Measurements from ENCODE around the gene TRIP10.

DNA sequence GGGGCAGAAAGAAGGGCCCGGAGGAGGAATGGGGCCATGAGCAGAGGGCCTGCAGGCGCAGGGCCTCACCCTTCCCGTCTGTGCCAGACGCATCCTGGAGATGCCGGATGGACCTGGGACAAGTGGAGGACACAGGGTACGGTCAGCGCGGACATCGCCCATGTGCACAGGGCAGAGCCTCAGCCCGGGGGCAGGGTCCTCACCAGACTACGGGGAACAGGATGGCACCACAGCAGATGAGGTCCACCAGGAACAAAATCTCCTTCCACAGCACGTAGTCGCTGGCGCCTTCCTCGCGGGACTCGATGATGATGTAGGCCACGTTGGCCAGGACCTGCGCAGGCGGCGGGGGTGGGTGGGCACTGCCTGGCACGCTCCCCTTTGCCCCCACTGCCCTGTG is 7.7 kb upstream of the TRIP10 start:
- TF ChIP-seq ZNF274 (IDR thresholded peaks at IDR 0.05; ENCODE audit: low read depth, low read length) (no peak), SUZ12 (IDR thresholded peaks at IDR 0.05; ENCODE audit: extremely low read depth, insufficient read depth, insufficient read length) (no peak)
